HepG2 (cell line): ENCODE measurements around the gene EPS8L3. TPM values are rescaled to one million over a fixed set of nuclear protein-coding genes. Genes with fewer than 3 reads are reported as not detected.

Experiments used
- ATAC-seq: fragments of 200-7000 bp; cut with Tn5 transposase; 3 replicates; pipeline ENCODE4 v1.9.1; 2020; ENCODE audit warnings: mild to moderate bottlenecking, moderate library complexity
- BruUV-seq: library from RNA; stranded (reverse); fragments of 400-500 nt; replicated peaks from 2 replicates; lab custom pipeline; 2021; lab: Mats Ljungman, UMichigan
- CTCF ChIA-PET: fragments of 300-600 bp; formaldehyde crosslinking; extraction: SDS; loops from one replicate; lab custom pipeline; 2021; ENCODE audit warnings: low total read pairs, inconsistent platforms, low intra/inter-chr PET ratio; lab: Yijun Ruan, JAX
- POLR2A ChIA-PET: fragments of 350-600 bp; sonication (Branson Sonifier 250); formaldehyde crosslinking; loops from one replicate; lab custom pipeline; 2020; ENCODE audit warnings: antibody characterized with exemption, inconsistent platforms; lab: Yijun Ruan, JAX
- DNase-seq: peaks from one replicate; pipeline ENCODE4 v3.0.0-alpha.2; 2015; ENCODE audit warnings: low spot score
- FAIRE-seq: peaks from 3 replicates; lab custom pipeline; 2011; peaks lifted over from hg19 to GRCh38; lab: Jason Lieb, UNC
- H2AFZ ChIP-seq: one replicate; pipeline ENCODE4 v1.6.1; 2011; ENCODE audit warnings: low read length, inconsistent platforms
- H3K27ac ChIP-seq: fragments of 300-600 bp; 3 replicates; pipeline ENCODE4 v1.8.0; 2011; ENCODE audit warnings: mixed run types, mild to moderate bottlenecking, mixed read lengths, low read length, inconsistent platforms; ENCODE audit not compliant: insufficient read depth; ENCODE audit errors: extremely low read length
- H3K27me3 ChIP-seq, 2 experiments: fragments of 200-600 bp in 1 of 2; 2 replicates in 1 of 2; 3 replicates in 1 of 2; pipeline versions ENCODE4 v1.6.0 to v1.8.0; 2011; ENCODE audit warnings: low read length in 2 of 2, mild to moderate bottlenecking in 2 of 2, moderate library complexity in 2 of 2, inconsistent platforms in 1 of 2; ENCODE audit not compliant: insufficient read depth in 2 of 2, control insufficient read depth in 1 of 2
- H3K36me3 ChIP-seq, 2 experiments: fragments of 200-600 bp in 1 of 2; replicated peaks in 1 of 2; 2 replicates in 1 of 2; 3 replicates in 1 of 2; pipeline versions ENCODE4 v1.5.1 to v1.8.0; 2011; ENCODE audit warnings: low read length in 2 of 2, inconsistent platforms in 1 of 2; ENCODE audit not compliant: insufficient read depth in 2 of 2, control insufficient read depth in 1 of 2
- H3K4me1 ChIP-seq: 2 replicates; pipeline ENCODE4 v1.5.1; 2012; ENCODE audit warnings: low read length, inconsistent platforms; ENCODE audit not compliant: insufficient read depth
- H3K4me2 ChIP-seq: 2 replicates; pipeline ENCODE4 v1.6.0; 2011; ENCODE audit warnings: low read depth, low read length, inconsistent platforms
- H3K4me3 ChIP-seq, 3 experiments: fragments of 200-600 bp in 1 of 3; sonication (generic), shearing (Covaris generic) in 1 of 3; replicated peaks in 1 of 3; 2 replicates each; pipeline ENCODE4 v1.5.1; 2011 to 2016; ENCODE audit warnings: low read length in 3 of 3, inconsistent platforms in 2 of 3, low read depth in 2 of 3, mild to moderate bottlenecking in 2 of 3, control low read depth in 1 of 3, mixed read lengths in 1 of 3; ENCODE audit not compliant: insufficient read depth in 1 of 3
- H3K79me2 ChIP-seq: one replicate; pipeline ENCODE4 v1.6.1; 2011; ENCODE audit warnings: low read length, inconsistent platforms; ENCODE audit not compliant: insufficient read depth
- H3K9ac ChIP-seq: 2 replicates; pipeline ENCODE4 v1.6.0; 2011; ENCODE audit warnings: mild to moderate bottlenecking, low read depth, low read length, inconsistent platforms; ENCODE audit not compliant: insufficient read depth
- H3K9me3 ChIP-seq: 2 replicates; pipeline ENCODE4 v1.5.1; 2012; ENCODE audit warnings: mild to moderate bottlenecking, low read length
- H4K20me1 ChIP-seq: 2 replicates; pipeline ENCODE4 v1.6.0; 2011; ENCODE audit warnings: inconsistent platforms, mild to moderate bottlenecking, low read length, moderate library complexity; ENCODE audit not compliant: insufficient read depth
- BRD4 ChIP-seq: sonication (generic); formaldehyde crosslinking; IDR thresholded peaks from 2 replicates; pipeline ENCODE4 v1.4.0; 2020; ENCODE audit warnings: missing genetic modification reagents
- FOSL2 ChIP-seq: sonication (generic); formaldehyde crosslinking; IDR thresholded peaks from 2 replicates; pipeline ENCODE4 v1.4.0; 2020; ENCODE audit warnings: missing genetic modification reagents
- GTF2F1 ChIP-seq: fragments of 150-350 bp; IDR thresholded peaks from 2 replicates; pipeline ENCODE4 v1.6.1; 2014; ENCODE audit warnings: low read length
- IRF9 ChIP-seq: sonication (generic); formaldehyde crosslinking; IDR thresholded peaks from 2 replicates; pipeline ENCODE4 v1.8.0; 2022; ENCODE audit warnings: missing genetic modification reagents, mild to moderate bottlenecking, borderline replicate concordance
- MIXL1 ChIP-seq: IDR thresholded peaks from 2 replicates; pipeline ENCODE4 v1.6.1; 2016
- MZF1 ChIP-seq: sonication (generic); formaldehyde crosslinking; IDR thresholded peaks from 2 replicates; pipeline ENCODE4 v1.8.1; 2023; ENCODE audit warnings: mild to moderate bottlenecking, missing genetic modification reagents, borderline replicate concordance
- NAIF1 ChIP-seq: sonication (generic); formaldehyde crosslinking; IDR thresholded peaks from 2 replicates; pipeline ENCODE4 v1.5.0; 2020; ENCODE audit warnings: mild to moderate bottlenecking, missing genetic modification reagents, borderline replicate concordance
- SOX13 ChIP-seq, 3 experiments: fragments of 450-650 bp in 1 of 3; sonication (generic) in 1 of 3; formaldehyde crosslinking in 1 of 3; IDR thresholded peaks in 2 of 3; conservative IDR thresholded peaks in 1 of 3; 2 replicates each; pipeline versions ENCODE4 v1.5.0 to v1.6.1; 2016 to 2020; ENCODE audit warnings: antibody characterized with exemption in 1 of 3, mild to moderate bottlenecking in 1 of 3, missing compliant biosample characterization in 1 of 3, missing genetic modification reagents in 1 of 3, moderate library complexity in 1 of 3
- SRSF4 ChIP-seq: fragments of 200-400 bp; formaldehyde crosslinking; IDR thresholded peaks from one replicate; pipeline ENCODE4 v1.6.1; 2018; ENCODE audit warnings: mild to moderate bottlenecking, low read depth, low read length, moderate library complexity; ENCODE audit not compliant: poor library complexity, severe bottlenecking
- ZNF331 ChIP-seq: sonication (generic); formaldehyde crosslinking; IDR thresholded peaks from 2 replicates; pipeline ENCODE4 v1.4.0; 2020; ENCODE audit warnings: missing genetic modification reagents
- ZNF530 ChIP-seq: sonication (generic); formaldehyde crosslinking; IDR thresholded peaks from 2 replicates; pipeline ENCODE4 v1.5.0; 2020; ENCODE audit warnings: low read depth, mild to moderate bottlenecking, missing genetic modification reagents
- ZNF598 ChIP-seq: sonication (generic); formaldehyde crosslinking; IDR thresholded peaks from 2 replicates; pipeline ENCODE4 v1.5.1; 2020; ENCODE audit warnings: mild to moderate bottlenecking, missing genetic modification reagents, borderline replicate concordance
- ZNF891 ChIP-seq: sonication (generic); formaldehyde crosslinking; IDR thresholded peaks from 2 replicates; pipeline ENCODE4 v1.5.0; 2020; ENCODE audit warnings: mild to moderate bottlenecking, missing genetic modification reagents
- WGBS: methylation state at CpG from one replicate; pipeline ENCODE4 v1.1.6; 2017; ENCODE audit warnings: low lambda C conversion rate; 5-methylcytosine and 5-hydroxymethylcytosine counted together
- in situ Hi-C: cut with HindIII; loops from 2 replicates; pipeline ENCODE4 v1.10.0; 2017; ENCODE audit warnings: low pct_unique_long_range_greater_than_20kb; ENCODE audit not compliant: extremely low pct_ligation_motif_present
- intact Hi-C: fragments of 100-400 bp; cut with micrococcal nuclease; formaldehyde crosslinking; loops from one replicate; pipeline ENCODE4 v1.10.0; 2022; ENCODE audit not compliant: unreplicated experiment
- polyA plus RNA-seq, 8 experiments: library from polyadenylated mRNA; depleted of rRNA in 3 of 8; stranded (reverse) in 7 of 8; unstranded in 1 of 8; fragments of >200 nt; fragmentation: Illumina TruSeq in 4 of 8; extraction: Trizol in 4 of 8; gene quantifications; 2 replicates each; pipeline versions ENCODE4 v1.2.1 to v1.2.3, GENCODE V29; 2011 to 2016; ENCODE audit warnings: low read depth in 4 of 8, missing spikeins in 1 of 8, mixed read lengths in 1 of 8; ENCODE audit not compliant: insufficient read depth in 1 of 8
- total RNA-seq, 5 experiments: library from RNA; depleted of rRNA; stranded (reverse); fragments of >200 nt; fragmentation: Illumina TruSeq; extraction: Trizol; gene quantifications; 2 replicates each; pipeline ENCODE4 v1.2.3, GENCODE V29; 2016; ENCODE audit warnings: low read depth in 1 of 5

EPS8L3 gene
- total and polyA plus RNA-seq, 2 of the 13 experiments (the other 11 are each of a cell fraction or from before 2014, with no cell fraction given), result 18.2 to 106 TPM

GRCh38 chr1:109771712-109772657 is 8.3 kb upstream of the EPS8L3 start (continued):
- TF ChIP-seq IRF9 (CRISPR knock-in tag), result no peak
- TF ChIP-seq, all 625 proteins: peak for 18

- Histone ChIP-seq H3K4me2 (no peak overlapping the region), H4K20me1 (no peaks in the 10 kb centered on the region), H3K4me3 (no peak overlapping the region; a peak in 1 of 6 replicates), H3K79me2 (no peaks in the 10 kb centered on the region), H3K27me3 (peaks cover 2 to 19% of the 10 kb centered on the region in 2 experiments; a peak in 3 of 5 replicates), H3K27ac (no peak overlapping the region), H3K9ac (no peak overlapping the region), H2AFZ (no peak overlapping the region), H3K36me3 (no peaks in the 10 kb centered on the region), H3K4me1 (peaks cover 55% of the 10 kb centered on the region), H3K9me3 (no peaks in the 10 kb centered on the region)
- in situ Hi-C loops, result loop anchor here (5.0 kb wide), 3 partner anchors 53 to 223 kb away; partner anchors contain the start of gene GNAI3
- ChIA-PET POLR2A (no interaction called here), CTCF (no interaction called here)
- ATAC-seq, result no peak
- BruUV-seq, result no TSS peak
- no peak for DNase-seq
- intact Hi-C loops, result loop anchor here (5.0 kb wide), 2 partner anchors 38 to 113 kb away; partner anchors contain the start of gene GSTM4
- WGBS, result 46% methylated on average over 7 of the region's 11 CpGs
- FAIRE-seq, result no peak
- TF ChIP-seq SRSF4 (no peak), ZNF331 (no peak), SOX13 (IDR thresholded peaks at IDR 0.05) (no peak), SOX13 (CRISPR knock-in tag; conservative IDR thresholded peaks at IDR 0.05 in 1 of 2, IDR thresholded peaks at IDR 0.05 in 1 of 2) (no peak), ZNF530 (CRISPR knock-in tag) (no peak), ZNF891 (CRISPR knock-in tag) (no peak), GTF2F1 (no peak), MZF1 (CRISPR knock-in tag) (no peak), BRD4 (CRISPR knock-in tag) (no peak), FOSL2 (CRISPR knock-in tag) (no peak), MIXL1 (no peak), NAIF1 (CRISPR knock-in tag) (no peak), ZNF598 (no peak)
These were observed 6.8 kb upstream of the EPS8L3 start for GRCh38 chr1:109770331-109771095.
